OCI-M2 (cell line): ENCODE results near the gene TAS2R46.
"Not testable (repeated sequence)": the region's sequence is repeated elsewhere in the genome, so short reads cannot be mapped to it uniquely, and the experiment has no call there.

Experiments used
- DNase-seq: peaks from one replicate; lab custom pipeline; 2025; ENCODE audit not compliant: unreplicated experiment; lab: John Stamatoyannopoulos, UW

Gene TAS2R46

GRCh38 chr12:11040162-11040561 lies 21.9 kb downstream of the TAS2R46 start:
- no peak for DNase-seq

- DNase-seq: no peak
Measured at GRCh38 chr12:11039171-11039570, 22.9 kb downstream of the TAS2R46 start.

- DNase-seq: not testable (repeated sequence)
Measured at GRCh38 chr12:11033959-11034358, 28.1 kb downstream of the TAS2R46 start.

GRCh38 chr12:11031307-11031706 lies 30.8 kb downstream of the TAS2R46 start, which contains the start of gene TAS2R31:
Gene TAS2R31 (minus strand): TSS chr12:11031407. CDS start chr12:11031335, 72 bp downstream.
- DNase-seq: no peak

- DNase-seq: no peak
Measured at GRCh38 chr12:11026118-11026517, 36.0 kb downstream of the TAS2R46 start.

- no peak for DNase-seq
Measured at GRCh38 chr12:11023387-11023786, 38.7 kb downstream of the TAS2R46 start.

GRCh38 chr12:11022520-11022919 lies 39.6 kb downstream of the TAS2R46 start, which contains the start of gene TAS2R19:
Gene TAS2R19 (minus strand): TSS chr12:11022620. CDS start chr12:11022571, 49 bp downstream.
- DNase-seq: no peak

- no peak for DNase-seq
Measured at GRCh38 chr12:11016937-11017336, 45.2 kb downstream of the TAS2R46 start.

GRCh38 chr12:11015775-11016430 lies 46.2 kb downstream of the TAS2R46 start:
- no peak for DNase-seq

- no peak for DNase-seq
Measured at GRCh38 chr12:11014234-11014633, 47.9 kb downstream of the TAS2R46 start.
